Mammary epithelial cell (primary cell): Measurements from ENCODE around the gene DOCK1.
"Not testable (repeated sequence)": the region's sequence is repeated elsewhere in the genome, so short reads cannot be mapped to it uniquely, and the experiment has no call there.

Source experiments
- CTCF ChIP-seq, 2 donors: IDR thresholded peaks in 1 of 2; conservative IDR thresholded peaks in 1 of 2; 2 replicates each; pipeline ENCODE4 v1.5.1; 2011 to 2012; ENCODE audit warnings: inconsistent platforms in 2 of 2, low read length in 2 of 2, mild to moderate bottlenecking in 2 of 2, control low read depth in 1 of 2, low read depth in 1 of 2; ENCODE audit not compliant: insufficient read depth in 1 of 2; ENCODE audit errors: extremely low read depth in 1 of 2
- EZH2 ChIP-seq: IDR thresholded peaks from 2 replicates; pipeline ENCODE4 v1.6.1; 2012; ENCODE audit warnings: low read length, inconsistent platforms, borderline replicate concordance

- TF ChIP-seq CTCF (conservative IDR thresholded peaks at IDR 0.05 in 1 of 2, IDR thresholded peaks at IDR 0.05 in 1 of 2; ENCODE audit: extremely low read depth in 1 of 2, insufficient read depth in 1 of 2, low read depth in 1 of 2, low read length in 2 of 2); EZH2: not testable (repeated sequence)
Measured at GRCh38 chr10:126882055-126882454, 23.2 kb upstream of the DOCK1 start.
